NT2/D1 (cell line): ENCODE results near the gene CKB.

Experiments used
- DNase-seq: peaks from one replicate; pipeline ENCODE4 v3.0.0-alpha.2; 2011; ENCODE audit warnings: low read depth, low spot score
- H3K27me3 ChIP-seq: 2 replicates; pipeline ENCODE4 v1.6.0; 2011; ENCODE audit warnings: mild to moderate bottlenecking; ENCODE audit not compliant: insufficient read length, insufficient read depth
- H3K36me3 ChIP-seq: 2 replicates; pipeline ENCODE4 v1.6.1; 2011; ENCODE audit warnings: mild to moderate bottlenecking, low read length, mixed read lengths; ENCODE audit not compliant: insufficient read depth, insufficient read length
- H3K4me1 ChIP-seq: 2 replicates; pipeline ENCODE4 v1.5.1; 2011; ENCODE audit not compliant: insufficient read depth, insufficient read length
- H3K4me3 ChIP-seq: 2 replicates; pipeline ENCODE4 v1.5.1; 2011; ENCODE audit warnings: low read depth; ENCODE audit not compliant: insufficient read length
- H3K9ac ChIP-seq: 2 replicates; pipeline ENCODE4 v1.6.0; 2011; ENCODE audit warnings: low read depth; ENCODE audit not compliant: insufficient read length
- H3K9me3 ChIP-seq: 2 replicates; pipeline ENCODE4 v1.5.1; 2011; ENCODE audit warnings: mild to moderate bottlenecking, low read length; ENCODE audit not compliant: insufficient read depth
- SUZ12 ChIP-seq: IDR thresholded peaks from 2 replicates; pipeline ENCODE4 v1.6.1; 2011; ENCODE audit not compliant: insufficient read length, insufficient read depth; ENCODE audit errors: extremely low read depth
- YY1 ChIP-seq: IDR thresholded peaks from 2 replicates; pipeline ENCODE4 v1.6.1; 2011; ENCODE audit not compliant: insufficient read length, insufficient read depth
- ZNF274 ChIP-seq: IDR thresholded peaks from 2 replicates; pipeline ENCODE4 v1.6.1; 2011; ENCODE audit warnings: mild to moderate bottlenecking, low read depth, low read length

CKB gene

GRCh38 chr14:103524002-103524935 lies 1.6 kb upstream of the CKB start:
- peaks cover 14% of the 10 kb centered on the region for H3K4me1 ChIP-seq
- H3K4me3 ChIP-seq = no peak overlapping the region
- no peak overlapping the region for H3K9ac ChIP-seq
- H3K9me3 ChIP-seq = no peaks in the 10 kb centered on the region
- no peak for DNase-seq
- H3K27me3 ChIP-seq = peaks cover 17% of the 10 kb centered on the region
- H3K36me3 ChIP-seq = peaks cover 11% of the 10 kb centered on the region
- no peak for TF ChIP-seq SUZ12
- TF ChIP-seq YY1 = no peak
- no peak for TF ChIP-seq ZNF274

DNA sequence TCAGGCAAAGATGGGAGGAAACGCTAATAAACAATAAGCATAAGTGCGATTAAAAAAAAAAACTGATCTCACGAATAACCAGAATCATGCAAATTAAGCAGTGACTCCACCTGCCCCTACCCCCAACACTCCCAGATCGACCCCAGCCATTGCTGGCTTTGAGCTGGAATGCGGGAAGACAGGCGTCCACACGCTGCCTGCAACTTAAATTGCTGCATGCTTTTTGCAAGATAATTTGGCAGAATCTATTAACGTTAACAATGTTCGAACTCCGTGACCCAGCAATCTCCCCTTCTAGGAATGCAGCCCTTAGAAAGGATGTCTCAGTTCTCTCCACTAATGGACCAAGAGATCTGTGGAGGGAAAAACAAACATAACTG lies 935 bp upstream of the CKB start:
- H3K9ac ChIP-seq = peak overlapping the region; percentile 46
- peaks cover 13% of the 10 kb centered on the region for H3K36me3 ChIP-seq
- H3K4me3 ChIP-seq = no peak overlapping the region
- peaks cover 17% of the 10 kb centered on the region for H3K27me3 ChIP-seq
- no peaks in the 10 kb centered on the region for H3K9me3 ChIP-seq
- peaks cover 19% of the 10 kb centered on the region for H3K4me1 ChIP-seq
- DNase-seq = no peak
- no peak for TF ChIP-seq ZNF274
- no peak for TF ChIP-seq SUZ12
- TF ChIP-seq YY1 = no peak

- peaks cover 17% of the 10 kb centered on the region for H3K27me3 ChIP-seq
- peaks cover 15% of the 10 kb centered on the region for H3K4me1 ChIP-seq
- peaks cover 13% of the 10 kb centered on the region for H3K36me3 ChIP-seq
- peak overlapping the region; percentile 78 for H3K4me3 ChIP-seq
- DNase-seq = no peak
- peak overlapping the region; percentile 90 for H3K9ac ChIP-seq
- H3K9me3 ChIP-seq = no peaks in the 10 kb centered on the region
- TF ChIP-seq YY1 (no peak), ZNF274 (no peak), SUZ12 (no peak)
Measured at GRCh38 chr14:103521951-103522563, 573 bp downstream of the CKB start.

DNA sequence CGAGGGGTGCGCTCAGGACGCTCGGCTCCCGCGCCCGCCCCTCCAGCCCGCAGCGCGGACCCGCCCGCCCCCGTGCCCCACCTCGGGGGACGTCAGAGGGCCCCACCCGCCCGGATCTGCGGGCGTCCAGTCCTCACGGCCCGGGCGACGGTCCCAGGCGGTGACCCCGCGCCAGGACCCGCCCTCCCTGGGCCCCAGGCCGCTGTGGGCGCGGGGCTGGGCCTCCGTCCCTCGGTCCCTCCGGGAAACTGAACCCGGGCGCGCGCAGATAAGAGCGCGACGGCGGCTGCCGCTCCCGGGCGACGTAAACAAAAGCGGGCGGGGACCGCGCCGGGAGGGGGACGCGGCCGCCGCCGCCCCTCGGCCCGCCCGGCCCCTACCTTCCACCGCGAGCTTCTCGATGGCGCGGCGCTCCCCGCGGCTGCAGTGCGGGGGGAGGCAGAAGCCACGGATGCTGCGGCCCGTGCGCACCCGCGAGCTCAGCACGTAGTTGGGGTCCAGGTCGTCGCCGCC lies 1.1 kb downstream of the CKB start:
- no peak for DNase-seq
- Histone ChIP-seq H3K27me3 (peaks cover 17% of the 10 kb centered on the region), H3K9me3 (no peaks in the 10 kb centered on the region), H3K4me3 (peak overlapping the region; percentile 78), H3K36me3 (peaks cover 13% of the 10 kb centered on the region), H3K9ac (peak overlapping the region; percentile 90), H3K4me1 (peaks cover 17% of the 10 kb centered on the region)
- TF ChIP-seq YY1 (no peak), ZNF274 (no peak), SUZ12 (no peak)

GRCh38 chr14:103520657-103521437 lies 1.8 kb downstream of the CKB start:
- H3K36me3 ChIP-seq = peaks cover 13% of the 10 kb centered on the region
- peak overlapping the region; percentile 78 for H3K4me3 ChIP-seq
- peaks cover 18% of the 10 kb centered on the region for H3K4me1 ChIP-seq
- no peak for TF ChIP-seq SUZ12
- TF ChIP-seq YY1 = no peak
- TF ChIP-seq ZNF274 = no peak
- H3K9ac ChIP-seq = peak overlapping the region; percentile 70
- H3K27me3 ChIP-seq = peaks cover 17% of the 10 kb centered on the region
- no peak for DNase-seq
- H3K9me3 ChIP-seq = no peaks in the 10 kb centered on the region

- no peak for DNase-seq
- H3K9ac ChIP-seq = no peak overlapping the region
- H3K36me3 ChIP-seq = peaks cover 13% of the 10 kb centered on the region
- no peaks in the 10 kb centered on the region for H3K9me3 ChIP-seq
- H3K4me3 ChIP-seq = peak overlapping the region; percentile 6
- H3K4me1 ChIP-seq = peaks cover 18% of the 10 kb centered on the region
- peaks cover 17% of the 10 kb centered on the region for H3K27me3 ChIP-seq
- TF ChIP-seq YY1 = no peak
- no peak for TF ChIP-seq ZNF274
- TF ChIP-seq SUZ12 = no peak
Measured at GRCh38 chr14:103520269-103520656, 2.4 kb downstream of the CKB start.

DNA sequence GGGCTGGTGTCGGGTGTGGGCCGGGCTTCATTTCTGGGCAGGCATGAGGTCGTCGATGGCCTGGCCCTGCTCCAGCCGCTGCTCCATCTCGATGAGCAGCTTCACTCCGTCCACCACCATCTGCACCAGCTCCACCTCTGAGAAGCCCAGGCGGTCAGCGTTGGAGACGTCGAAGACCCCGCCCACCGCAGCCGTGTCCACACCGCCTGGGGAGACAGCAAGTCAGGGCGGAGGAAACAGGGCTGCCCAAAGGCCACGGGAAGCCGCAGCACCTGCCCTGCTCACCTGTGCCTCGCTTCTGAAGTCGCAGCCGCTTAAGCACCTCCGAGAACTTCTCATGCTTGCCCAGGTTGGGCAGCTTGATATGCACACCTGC lies 2.8 kb downstream of the CKB start:
- H3K27me3 ChIP-seq = peaks cover 17% of the 10 kb centered on the region
- H3K36me3 ChIP-seq = peaks cover 13% of the 10 kb centered on the region
- TF ChIP-seq SUZ12 (no peak), ZNF274 (no peak)
- peaks cover 21% of the 10 kb centered on the region for H3K4me1 ChIP-seq
- H3K9me3 ChIP-seq = no peaks in the 10 kb centered on the region
- H3K4me3 ChIP-seq = no peak overlapping the region
- no peak for DNase-seq
- H3K9ac ChIP-seq = peak overlapping the region; percentile 26
